CD1c-positive myeloid dendritic cell (primary cell): ENCODE results near the gene TNIP2.
A peak's percentile ranks its signal among the peaks of the same experiment; 100 is the strongest.
"Not testable (repeated sequence)": the region's sequence is repeated elsewhere in the genome, so short reads cannot be mapped to it uniquely, and the experiment has no call there.

Source experiments
- DNase-seq: peaks from one replicate; pipeline ENCODE4 v3.0.0-alpha.2; 2016; ENCODE audit errors: extremely low spot score

TNIP2 gene

DNA sequence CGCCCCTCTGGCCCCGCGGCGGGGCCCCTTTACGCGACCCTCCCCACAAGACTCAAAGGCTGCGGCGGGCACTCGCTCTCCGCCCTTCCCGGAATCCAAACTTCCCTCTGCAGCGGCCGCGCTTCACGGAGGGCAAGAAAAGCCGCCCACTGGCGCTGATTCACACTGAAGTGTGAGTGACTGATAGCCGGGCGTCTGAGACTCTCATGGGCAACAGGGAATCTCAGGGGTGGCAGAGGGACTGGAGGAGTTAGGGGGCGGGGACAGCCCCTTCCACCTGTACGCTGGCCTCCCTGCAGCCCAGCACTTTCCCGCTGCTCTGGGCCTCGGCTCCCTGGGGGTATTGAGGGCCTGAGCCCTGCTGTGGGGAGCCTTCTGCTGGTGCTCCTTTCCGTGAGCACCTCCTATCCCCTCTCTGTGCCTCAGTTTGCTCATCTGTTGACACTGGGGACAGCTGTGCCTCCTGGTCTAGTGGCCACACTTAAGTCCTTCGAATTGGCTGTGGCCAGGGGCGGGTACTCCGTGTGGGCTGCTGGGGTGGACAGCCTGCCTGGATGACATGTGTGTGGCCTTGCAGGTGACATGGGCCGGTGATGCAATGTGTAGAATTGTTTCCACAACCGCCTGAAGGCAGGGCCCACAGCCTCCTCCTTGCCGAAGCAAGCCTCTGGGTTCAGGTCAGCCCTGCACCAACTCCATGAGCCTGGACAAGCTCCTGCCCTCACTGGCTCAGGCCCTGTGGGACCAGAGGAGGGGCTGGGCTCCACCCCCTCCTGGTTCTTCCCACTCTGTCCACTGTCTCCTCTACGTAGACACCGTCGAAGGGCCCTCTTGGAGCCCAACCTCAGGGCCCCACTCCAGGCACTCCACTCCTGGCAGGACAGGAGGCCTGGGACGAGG, 37.7 kb upstream of the TNIP2 start:
- peak; percentile 91 for DNase-seq

DNA sequence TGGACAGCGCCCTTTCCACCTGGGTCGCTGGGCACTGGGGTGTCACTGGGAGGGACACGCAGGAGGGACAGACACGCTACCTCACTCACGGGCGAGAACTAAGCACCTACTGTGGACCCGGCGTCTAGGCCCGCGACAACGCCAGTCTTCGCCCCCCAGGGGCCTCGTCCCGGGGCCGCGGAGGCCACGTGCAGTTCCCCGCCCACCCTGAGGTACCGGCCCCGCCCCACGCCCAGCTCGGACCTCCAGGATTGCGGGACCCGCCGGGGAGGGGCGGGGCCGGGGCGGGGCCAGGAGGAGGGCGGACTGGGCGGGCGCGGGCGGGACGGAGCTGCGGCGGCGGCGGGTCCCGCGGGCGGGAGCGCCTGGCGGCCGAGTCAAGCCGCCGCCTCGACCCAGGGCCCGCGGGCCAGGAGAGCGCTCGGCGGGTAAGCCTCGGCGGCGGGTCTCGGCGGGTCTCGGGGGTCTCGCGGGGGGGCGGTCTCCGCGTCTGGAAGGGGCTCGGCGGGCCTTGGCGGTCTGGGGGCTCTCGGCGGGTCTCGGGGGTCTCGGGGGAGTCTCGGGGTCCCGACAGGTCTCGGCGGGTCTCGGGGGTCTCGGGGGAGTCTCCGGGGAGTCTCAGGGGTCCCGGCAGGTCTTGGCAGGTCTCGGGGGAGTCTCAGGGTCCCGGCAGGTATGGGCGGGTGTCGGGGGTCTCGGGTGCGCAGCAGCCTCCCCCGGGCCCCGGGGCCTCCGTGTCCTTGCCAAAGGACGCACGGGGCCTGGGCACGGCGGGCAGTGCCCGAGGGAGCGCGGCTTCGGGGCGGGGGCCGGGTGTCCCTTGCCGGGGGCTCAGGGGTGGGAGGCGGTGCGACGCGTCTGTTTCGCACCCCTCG, 36.8 kb upstream of the TNIP2 start, which contains the start of gene SH3BP2:
Gene SH3BP2 (plus strand): TSS at position 375 of the 875 bp plus-strand sequence. CDS start 27,533 bp downstream, outside the sequence.
- DNase-seq, result peak; percentile 73

DNA sequence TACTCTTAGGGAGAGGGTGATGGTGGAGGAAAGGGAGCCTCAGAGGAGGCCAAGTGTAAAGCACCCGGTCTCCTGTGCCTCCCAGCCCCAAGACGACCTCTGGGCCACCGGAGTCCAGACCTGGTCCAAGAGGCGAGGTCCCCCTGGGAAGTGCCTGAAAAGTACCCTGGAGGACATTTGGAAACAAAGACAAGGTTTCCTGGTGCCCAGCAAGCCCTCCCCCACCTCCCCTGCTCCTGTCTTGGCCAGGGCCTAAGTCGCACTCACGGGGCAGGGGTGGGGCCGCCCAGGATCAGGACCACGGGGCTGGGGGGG, 36.2 kb upstream of the TNIP2 start:
- DNase-seq, result no peak

DNA sequence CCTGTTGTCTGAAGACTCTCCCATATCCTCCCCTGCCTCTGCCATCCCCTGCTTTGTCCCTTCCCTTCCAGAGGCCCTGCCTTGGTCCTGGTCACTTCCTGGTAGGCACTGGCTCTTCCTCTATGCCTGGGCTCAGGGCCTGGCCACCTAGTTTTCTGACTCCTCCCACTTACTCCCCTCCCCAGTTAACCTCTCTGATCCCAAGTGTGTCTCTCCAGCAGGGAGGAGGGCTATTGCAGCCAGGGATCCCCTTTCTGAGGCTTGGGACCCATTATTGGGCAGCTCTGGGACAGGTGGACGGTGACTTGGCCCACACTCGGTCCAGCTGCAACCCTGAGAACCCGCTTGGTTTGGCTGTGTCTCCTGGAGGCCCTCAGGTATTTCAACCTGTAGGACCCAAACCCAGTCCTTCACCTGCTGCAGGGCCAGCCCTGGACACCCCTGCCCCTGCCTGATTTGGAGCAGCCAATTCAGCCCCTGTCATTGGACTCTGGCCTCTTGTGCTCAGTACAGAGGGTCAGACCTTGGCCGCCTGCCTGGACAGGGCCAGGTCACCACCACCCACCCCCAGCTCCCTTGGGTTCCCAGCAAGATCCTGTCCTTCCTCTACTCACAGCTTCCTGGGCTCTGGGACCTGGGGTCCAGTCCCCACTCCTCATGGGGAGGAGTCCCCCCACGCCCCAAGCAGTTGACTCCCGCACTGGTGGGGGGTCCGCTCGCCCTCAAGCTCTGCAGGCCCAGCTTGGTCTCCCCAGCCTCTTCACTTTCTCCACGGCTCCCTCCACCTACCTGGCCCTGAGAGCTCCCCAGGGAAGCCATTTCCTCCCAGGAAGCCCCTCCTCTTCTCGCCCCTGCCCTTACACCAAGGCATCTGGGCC, 35.6 kb upstream of the TNIP2 start:
- no peak for DNase-seq

DNA sequence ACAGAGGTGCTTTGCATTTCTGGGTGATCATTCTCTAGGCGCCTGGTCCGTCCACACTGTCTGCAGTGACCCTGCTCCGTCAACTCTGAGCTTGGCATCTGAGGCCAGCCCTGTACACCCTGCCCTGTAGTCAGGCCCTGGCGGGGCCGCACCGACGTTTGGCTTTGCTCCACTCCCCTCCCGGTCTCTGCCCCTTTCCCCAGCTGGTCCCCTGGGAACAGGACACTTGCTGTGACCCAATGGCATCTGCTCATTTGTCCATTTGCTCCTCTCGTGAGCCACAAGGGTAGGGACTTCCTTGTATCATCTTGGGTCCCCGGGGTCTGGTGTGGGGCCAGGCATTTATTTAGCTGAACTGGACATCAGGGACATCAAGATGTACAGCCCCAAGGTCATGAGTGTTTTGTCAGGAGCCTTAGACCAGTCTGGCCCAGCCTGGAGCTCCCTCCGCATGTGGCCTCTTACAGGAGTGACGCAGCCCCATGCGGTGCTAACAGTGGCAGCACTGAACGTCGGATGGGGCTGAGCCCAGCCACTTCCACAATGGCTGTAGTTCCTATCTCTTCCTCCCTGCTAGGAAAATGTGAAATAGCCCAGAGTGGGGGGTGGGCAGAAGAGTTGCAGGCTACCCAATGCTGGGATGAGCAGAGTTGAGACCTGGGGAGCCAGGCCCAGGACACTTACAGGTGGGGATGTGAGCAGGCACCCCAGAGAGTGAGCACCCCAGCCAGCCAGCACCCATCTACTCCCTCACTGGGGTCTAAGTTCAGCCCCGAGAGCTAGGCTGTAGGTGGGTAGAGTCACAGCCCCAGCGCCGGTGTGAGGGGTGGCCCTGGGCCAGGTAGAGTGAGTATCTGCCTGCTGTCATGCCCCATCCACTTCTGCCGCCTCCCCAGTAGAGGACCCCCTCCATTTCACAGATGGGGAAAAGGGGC, 34.7 kb upstream of the TNIP2 start:
- peak; percentile 72 for DNase-seq

DNA sequence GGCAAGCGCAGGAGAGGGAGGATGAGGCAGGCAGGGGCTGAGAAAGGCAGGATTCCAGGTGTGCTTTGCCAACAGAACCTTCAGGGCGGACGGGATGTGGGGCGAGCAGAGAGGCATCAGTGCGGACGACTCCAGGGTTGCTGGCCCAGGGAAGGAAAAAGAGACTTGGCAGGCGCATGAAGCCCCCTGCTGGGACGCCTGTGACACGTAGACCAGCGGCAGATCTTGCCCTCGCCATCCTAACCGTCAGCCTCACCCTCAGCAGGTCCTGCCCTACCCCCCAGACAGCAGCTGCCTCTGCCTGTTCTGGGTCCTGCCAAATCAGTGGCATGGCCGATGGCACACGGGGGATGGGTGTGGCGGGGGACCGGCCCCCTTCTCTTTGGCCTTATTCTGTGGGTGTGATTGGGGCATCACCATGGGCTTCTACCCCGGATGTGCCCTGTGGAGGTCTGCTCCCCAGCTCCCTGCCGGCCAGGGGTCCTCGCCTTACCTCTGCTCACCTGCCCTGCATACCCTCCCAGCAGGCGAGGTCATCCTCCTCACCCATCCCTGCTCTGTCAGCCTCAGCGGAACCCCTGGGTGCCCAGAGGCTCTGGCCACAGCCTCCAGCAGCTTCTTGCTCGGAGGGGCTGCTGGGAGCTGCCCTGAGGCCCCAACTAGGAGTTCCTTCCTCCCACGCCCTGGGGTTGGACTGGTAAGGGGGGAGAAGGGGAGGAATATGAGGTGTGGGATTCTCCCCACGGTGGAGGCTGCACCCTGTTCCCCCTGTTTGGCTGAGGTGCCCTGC, 33.9 kb upstream of the TNIP2 start:
- DNase-seq, result no peak

DNA sequence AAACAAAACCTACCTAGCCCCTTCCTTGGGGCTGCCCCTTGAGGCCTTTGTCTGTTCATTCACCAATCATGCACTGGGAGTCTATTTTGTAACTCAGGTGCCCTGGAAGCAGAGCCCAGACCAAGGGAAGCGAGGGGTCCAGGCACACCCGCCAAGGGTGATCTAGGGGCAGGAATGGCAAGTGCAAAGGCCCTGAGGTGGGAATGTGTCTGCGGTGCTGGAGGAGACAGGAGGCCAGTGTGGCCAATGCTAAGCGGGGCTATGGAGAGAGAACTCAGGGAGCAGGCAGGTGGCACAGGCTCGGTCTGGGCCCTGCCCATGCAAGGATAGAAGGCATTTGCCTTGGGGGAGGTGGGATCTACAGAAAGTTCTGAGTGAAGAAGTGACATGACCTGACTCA, 33.2 kb upstream of the TNIP2 start:
- DNase-seq, result no peak

DNA sequence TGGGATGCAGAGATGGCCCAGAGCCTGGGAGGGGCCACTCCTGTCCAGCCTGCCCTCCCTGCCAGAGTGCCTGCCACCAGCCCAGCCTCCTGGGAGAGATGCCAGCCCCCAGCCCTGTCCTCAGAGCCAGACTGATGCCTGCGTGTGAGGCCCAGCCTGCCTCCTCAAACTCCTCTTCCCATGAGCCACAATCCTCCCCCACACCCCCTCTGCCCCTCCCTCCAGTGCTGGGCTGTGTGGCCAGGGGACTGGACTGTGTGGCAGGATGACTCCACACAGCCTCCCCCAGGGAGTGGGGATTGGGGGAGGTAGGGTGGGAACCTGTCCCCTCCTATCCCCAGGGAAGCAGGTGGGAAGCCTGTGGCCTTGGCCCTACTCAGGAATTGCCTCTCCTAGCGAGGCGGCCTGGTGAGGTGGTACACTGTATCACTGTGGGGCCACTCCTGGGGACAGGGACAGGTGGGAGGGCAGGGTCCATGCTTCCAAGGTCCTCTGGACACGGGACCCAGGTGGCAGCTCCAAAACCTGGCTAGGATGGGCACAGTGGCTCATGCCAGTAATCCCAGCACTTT, 32.5 kb upstream of the TNIP2 start:
- no peak for DNase-seq

DNA sequence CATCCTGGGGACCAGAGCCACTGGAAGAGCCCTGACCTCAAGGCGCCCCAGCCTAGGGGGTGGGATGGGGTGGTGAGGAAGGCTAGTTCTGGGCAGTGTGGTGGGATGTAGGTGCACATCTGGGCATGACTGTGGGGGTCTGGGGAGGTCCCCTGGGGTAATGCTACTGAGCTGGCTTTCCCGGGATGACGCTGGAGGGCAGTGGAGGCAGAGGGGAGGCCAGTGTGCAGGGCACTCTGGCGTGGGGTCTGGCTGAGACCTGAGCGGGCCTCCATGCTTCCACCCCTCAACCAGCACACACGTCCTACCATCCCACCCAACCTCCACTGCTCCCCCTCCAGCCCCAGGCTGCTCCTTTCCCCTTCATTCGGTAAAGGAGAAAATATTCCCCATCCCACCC, 32.0 kb upstream of the TNIP2 start:
- no peak for DNase-seq

DNA sequence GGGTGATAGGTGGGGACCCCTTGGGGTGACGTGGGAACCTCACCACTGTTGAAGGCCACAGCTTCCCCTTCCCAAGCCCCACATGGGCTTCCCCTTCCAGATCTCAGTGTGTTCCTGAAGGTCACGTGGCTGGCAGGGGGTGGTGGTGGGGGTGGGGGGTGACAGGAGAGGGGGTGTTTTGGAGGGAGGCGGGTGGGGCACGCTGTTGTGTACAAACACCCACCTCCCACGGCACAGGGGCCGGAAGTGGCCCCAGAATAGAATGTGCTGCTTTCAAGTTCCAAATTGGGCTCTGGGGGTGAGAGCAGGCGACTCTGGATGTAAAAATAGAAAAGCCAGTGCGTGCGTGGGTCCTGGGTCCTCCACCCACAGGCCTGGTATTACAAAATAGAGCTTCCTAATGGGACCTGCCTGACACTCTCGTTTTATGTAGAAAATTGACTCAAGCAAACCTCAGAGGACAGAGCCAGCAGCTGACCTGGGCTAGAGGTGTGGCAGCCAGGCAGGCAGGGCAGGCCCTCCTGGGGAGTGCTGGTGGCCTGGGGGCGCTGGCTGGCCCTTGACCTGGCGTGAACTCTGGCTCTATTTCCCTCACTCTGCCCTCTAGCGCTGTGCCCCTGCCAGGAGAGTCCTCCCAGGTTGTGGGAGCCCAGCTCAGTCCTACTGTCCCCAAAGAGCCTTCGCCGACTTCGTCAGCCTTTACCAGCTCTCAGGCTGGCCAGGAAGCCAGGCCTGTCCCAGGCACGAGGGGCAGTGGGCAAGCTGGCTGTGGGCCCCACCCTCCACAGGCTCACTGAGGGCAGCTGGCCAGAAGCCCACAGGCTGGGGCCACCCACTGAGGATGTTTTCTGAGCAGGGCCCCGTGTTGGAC, 31.3 kb upstream of the TNIP2 start:
- peak; percentile 93 for DNase-seq

DNA sequence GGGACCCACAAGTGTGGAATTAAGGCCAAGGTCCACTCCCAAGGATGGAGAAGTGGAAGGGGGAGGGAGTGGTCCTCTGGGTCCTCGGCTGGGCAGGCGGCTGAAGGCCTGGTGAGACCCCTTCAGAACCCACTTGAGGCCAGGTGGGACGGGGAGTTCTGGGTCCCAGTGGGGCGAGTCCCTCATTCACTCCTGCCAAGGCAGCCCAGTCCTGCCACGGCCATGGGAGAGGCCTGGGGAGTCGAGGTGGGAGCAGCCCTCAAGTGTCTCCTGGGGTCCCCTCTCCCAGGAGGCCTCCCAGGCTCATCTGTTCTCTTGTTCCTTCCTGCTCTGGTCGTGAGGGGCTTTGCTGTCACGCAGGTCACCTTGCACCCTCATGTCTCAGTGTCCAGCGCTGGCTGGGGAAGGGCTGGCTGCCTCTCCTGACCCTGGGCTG, 30.7 kb upstream of the TNIP2 start:
- no peak for DNase-seq

DNA sequence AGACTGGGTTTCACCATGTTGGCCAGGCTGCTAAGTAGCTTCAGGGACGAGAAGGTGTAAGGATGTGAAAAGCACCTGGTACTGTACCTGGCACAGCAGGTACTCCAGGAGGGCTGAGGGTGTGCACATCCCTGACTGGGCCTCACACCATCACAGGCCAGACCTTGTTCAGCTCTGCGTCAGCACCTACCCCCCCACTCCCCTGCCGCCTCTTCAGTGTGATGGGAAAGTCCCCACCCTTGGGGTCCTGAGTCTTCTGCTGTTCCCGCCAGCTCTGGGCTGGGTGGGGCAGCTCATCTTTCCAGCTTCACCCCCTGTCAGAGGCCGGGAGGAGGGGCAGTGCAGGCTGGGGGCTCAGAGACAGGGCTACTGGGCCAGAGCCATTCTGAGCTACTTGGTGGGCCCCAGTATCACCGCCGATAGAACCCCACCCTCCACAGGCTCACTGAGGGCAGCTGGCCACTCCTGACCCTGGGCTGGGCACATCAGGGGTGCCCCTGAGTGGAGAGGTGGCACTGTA, 30.1 kb upstream of the TNIP2 start:
- no peak for DNase-seq

DNA sequence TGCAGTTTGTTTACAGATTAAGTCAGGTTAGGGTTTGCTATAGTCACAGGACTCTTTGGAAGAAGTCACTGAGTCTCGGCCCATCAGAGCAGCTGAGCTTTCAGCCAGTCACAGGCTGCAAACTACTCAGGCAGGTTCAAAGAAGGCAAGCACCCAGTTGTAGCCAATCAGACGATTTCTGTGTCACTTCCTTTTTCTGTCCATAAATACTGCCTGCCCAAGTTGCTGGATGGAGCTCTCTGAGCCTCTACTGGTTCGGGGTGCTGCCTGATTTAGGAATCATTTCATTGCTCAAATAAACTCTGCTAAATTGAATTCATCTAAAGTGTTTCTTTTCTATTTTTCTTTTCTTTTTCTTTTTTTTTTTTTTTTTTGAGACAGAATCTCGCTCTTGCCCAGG, 29.5 kb upstream of the TNIP2 start:
- DNase-seq, result peak; percentile 71

DNA sequence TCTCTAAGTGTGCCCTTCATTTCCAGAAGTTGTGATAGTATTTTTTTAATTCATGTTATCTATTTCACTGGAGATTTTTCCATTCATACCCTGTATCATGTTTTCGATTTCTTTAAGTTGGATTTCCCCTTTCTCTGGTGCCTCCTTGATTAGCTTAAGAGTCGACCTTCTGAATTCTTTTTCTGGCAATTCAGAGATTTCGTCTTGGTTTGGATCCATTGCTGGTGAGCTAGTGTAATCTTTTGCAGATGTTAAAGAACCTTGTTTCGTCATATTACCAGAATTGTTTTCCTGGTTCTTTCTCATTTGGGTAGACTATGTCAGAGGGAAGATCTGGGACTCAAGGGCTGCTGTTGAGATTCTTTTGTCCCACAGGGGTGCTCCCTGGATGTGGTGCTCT, 27.7 kb upstream of the TNIP2 start:
- DNase-seq, result no peak

DNA sequence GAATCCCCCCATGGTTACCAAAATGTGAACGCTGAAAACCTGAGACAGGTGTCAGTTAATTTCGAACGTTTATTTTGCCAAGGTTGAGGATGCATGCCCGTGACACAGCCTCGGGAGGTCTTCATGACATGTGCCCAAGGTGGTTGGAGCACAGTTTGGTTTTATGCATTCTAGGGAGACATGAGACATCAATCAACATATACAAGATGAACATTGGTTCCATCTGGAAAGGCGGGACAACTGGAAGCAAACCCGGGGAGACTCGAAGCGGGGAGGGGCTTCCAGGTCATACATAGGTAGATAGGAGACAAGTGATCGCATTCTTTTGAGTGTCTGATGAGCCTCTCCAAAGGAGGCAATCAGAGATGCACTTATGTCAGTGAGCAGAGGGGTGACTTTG, 25.8 kb upstream of the TNIP2 start:
- no peak for DNase-seq

DNA sequence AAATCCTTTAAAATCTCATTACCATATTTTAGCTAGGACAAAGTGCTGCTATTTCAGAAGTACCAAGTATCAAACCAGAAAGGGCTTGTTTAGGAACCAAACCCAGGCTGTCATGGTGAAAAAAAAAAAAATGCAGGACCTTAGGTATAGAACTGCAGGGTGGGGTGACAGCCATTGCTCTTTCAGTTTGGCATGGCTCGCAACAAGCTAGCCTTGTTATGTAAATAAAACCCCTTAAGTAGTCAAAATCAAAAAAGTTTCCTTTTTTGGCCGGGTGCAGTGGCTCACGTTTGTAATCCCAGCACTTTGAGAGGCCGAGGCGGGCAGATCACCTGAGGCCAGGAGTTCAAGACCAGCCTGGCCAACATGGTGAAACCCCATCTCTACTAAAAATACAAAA, 24.5 kb upstream of the TNIP2 start:
- not testable (repeated sequence) for DNase-seq

DNA sequence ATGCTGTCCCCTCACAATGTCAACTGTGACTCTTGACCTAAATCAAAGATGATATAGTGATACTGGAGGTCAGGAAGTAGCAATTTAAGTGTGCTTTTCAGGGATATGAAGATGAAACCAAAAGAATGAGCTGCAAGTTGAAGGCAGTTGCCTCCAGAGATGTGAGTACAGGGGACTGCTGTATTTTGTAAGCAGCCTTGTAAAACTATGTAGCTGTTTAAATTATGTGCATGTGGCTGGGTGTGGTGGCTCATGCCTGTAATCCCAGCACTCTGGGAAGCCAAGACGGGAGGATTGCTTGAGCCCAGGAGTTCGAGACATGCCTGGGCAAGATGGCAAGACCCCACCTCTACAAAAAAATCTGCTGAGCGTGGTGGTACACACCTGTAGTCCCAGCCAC, 15.1 kb upstream of the TNIP2 start:
- no peak for DNase-seq

DNA sequence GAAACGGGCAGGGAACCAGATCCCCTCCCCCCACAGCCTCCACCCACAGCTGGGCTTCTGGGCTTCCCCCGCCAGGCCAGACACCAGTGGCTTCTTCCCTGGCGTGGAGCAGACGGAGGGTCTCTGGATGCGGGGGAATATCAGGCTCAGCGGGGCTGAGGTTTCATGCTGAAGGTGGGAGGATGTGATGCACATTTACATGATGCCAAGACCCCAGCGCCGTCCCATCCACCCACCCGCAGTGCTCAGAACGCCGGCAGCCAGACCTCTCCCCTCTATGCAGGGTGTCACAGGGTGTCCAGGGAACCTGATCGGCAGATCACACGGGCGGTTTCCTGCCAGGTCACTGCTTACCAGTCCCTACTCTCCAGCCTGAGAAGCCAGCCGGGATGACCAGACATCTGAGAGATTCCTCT, 12.8 kb upstream of the TNIP2 start:
- DNase-seq, result no peak
